ENCODE results near the gene ZNF423.

The ZNF423 gene

DNA sequence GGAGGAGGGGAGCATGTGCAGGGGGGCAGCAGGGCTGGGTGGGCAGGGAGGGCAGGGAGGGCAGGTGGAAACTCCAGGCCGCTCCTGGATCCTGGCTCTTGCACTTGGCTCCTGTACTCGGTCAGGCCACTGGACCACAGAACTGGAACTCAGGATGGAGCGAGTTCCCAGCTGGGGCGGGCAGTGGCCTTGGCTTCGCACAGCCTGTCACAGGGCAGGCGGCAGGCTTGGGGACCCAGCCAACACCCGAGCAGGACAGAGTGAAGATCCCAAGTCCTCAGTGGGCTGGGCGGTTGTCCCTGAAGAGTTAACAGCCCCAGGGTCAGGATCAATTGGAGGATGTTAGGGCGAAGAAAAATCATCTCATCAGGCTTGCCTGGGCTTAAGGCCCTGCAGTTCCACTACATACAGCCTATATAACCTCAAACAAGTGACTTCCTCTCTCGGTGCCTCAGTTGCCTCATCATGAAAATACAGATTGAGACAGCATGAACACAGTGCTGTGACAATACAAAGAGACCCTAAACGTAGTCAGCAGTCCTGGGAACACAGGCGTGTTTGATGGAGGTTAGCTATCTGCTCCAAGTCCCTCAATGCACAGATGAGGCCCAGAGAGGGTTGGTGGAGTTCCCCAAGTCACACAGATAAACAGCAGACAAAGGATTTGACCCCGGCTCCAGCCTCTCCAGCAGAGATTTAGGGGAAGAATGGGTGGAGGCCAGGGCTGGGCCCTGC is 21.9 kb downstream of the ZNF423 start:
- TF ChIP-seq REST (IDR thresholded peaks at IDR 0.05; ENCODE audit: insufficient read depth in 1 of 2, low read depth in 2 of 2, low read length in 2 of 2) = no peak
- TF ChIP-seq SIN3A (IDR thresholded peaks at IDR 0.05; ENCODE audit: borderline replicate concordance, insufficient read depth, low read length) = no peak
- no peak for TF ChIP-seq FOXP2 (optimal IDR thresholded peaks at IDR 0.05; ENCODE audit: borderline replicate concordance, extremely low read depth, extremely low read length, insufficient read depth)

DNA sequence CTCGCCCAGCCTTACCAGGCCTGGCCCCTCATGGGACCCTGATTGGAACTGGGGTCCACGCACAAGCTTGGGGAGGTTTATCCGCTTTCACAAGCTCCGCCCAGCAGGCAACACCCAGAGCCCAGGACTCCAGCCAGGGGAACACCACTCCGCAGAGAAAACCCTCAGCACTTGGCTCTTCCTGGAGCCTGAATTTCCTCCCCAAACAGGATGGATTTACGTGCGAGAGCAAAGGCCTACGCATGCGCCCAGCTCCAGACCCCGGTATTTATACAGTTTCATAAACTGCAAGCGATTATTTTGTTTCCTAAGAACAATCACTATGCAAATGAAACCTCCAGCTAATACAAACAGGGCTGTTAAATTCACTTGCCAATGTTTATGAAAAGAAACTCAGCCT is 22.8 kb downstream of the ZNF423 start:
- TF ChIP-seq FOXP2 (optimal IDR thresholded peaks at IDR 0.05; ENCODE audit: borderline replicate concordance, extremely low read depth, extremely low read length, insufficient read depth) (no peak), REST (IDR thresholded peaks at IDR 0.05; ENCODE audit: insufficient read depth in 1 of 2, low read depth in 2 of 2, low read length in 2 of 2) (no peak), SIN3A (IDR thresholded peaks at IDR 0.05; ENCODE audit: borderline replicate concordance, insufficient read depth, low read length) (no peak), POLR2AphosphoS5 (IDR thresholded peaks at IDR 0.05; ENCODE audit: low read depth, low read length) (no peak), TAF1 (IDR thresholded peaks at IDR 0.05; ENCODE audit: borderline replicate concordance, insufficient read depth, low read length) (no peak)

DNA sequence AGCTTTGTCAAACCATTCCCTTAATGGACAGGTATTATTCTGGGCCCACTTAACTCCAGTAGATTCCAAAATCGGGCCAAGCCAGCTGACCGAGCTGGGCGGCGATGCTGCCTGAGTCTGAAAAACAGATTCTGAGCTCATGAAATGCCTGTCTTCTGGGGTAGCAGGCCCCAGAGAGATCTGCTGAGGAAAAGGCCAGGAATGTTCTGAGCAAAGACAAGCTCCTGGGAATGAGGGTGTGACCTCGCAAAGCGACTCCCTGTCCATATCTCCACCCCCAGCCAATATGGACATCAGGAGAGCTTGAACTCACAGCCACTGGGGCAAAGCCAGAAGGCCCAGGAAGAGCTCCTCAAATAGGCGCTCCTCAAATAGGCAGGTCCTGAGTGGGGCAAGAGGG is 23.7 kb downstream of the ZNF423 start:
- TF ChIP-seq SIN3A (IDR thresholded peaks at IDR 0.05; ENCODE audit: borderline replicate concordance, insufficient read depth, low read length) (no peak), TAF1 (IDR thresholded peaks at IDR 0.05; ENCODE audit: borderline replicate concordance, insufficient read depth, low read length) (no peak), REST (IDR thresholded peaks at IDR 0.05; ENCODE audit: insufficient read depth in 1 of 2, low read depth in 2 of 2, low read length in 2 of 2) (no peak), FOXP2 (optimal IDR thresholded peaks at IDR 0.05; ENCODE audit: borderline replicate concordance, extremely low read depth, extremely low read length, insufficient read depth) (no peak), POLR2AphosphoS5 (IDR thresholded peaks at IDR 0.05; ENCODE audit: low read depth, low read length) (no peak)

DNA sequence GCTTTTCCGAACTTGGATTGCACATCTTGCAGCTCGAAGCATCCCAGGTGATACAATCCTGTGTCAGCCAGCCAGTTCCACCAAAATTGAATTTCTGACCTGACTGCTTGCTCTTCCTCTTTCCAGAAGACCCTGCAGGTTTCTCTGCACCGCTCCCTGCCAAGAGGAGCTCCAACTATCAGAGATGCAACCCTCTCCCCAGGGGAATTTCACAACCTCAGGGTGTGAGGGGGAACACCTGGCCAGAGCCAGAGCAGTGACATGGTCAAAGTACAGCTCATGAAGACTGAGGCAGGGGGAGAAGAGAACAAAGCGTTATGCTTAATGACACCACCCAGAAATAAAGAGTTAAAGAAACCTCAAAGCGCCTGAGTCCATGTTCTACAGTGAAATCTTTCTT is 25.0 kb downstream of the ZNF423 start:
- TF ChIP-seq FOXP2 (optimal IDR thresholded peaks at IDR 0.05; ENCODE audit: borderline replicate concordance, extremely low read depth, extremely low read length, insufficient read depth) (no peak), TAF1 (IDR thresholded peaks at IDR 0.05; ENCODE audit: borderline replicate concordance, insufficient read depth, low read length) (no peak), SIN3A (IDR thresholded peaks at IDR 0.05; ENCODE audit: borderline replicate concordance, insufficient read depth, low read length) (no peak), POLR2AphosphoS5 (IDR thresholded peaks at IDR 0.05; ENCODE audit: low read depth, low read length) (no peak), REST (IDR thresholded peaks at IDR 0.05; ENCODE audit: insufficient read depth in 1 of 2, low read depth in 2 of 2, low read length in 2 of 2) (no peak)

Measured in PFSK-1 (cell line).